ENCODE measurements around the gene MBP. TPM values are rescaled to one million over a fixed set of nuclear protein-coding genes. Genes with fewer than 3 reads are reported as not detected.
A peak's percentile ranks its signal among the peaks of the same experiment; 100 is the strongest.

MBP gene
- total and polyA plus RNA-seq, 5 donors from 2014 or later = 134 to 172 (median 143) TPM

- Mint-ChIP-seq H3K27me3 (no peaks in the 10 kb centered on the region), H3K36me3 (peaks cover 38% of the 10 kb centered on the region), H3K27ac (no peak overlapping the region), H3K9me3 (peaks cover 0 to 2% (median 0%) of the 10 kb centered on the region in 7 donors), H3K4me3 (no peak overlapping the region), H3K4me1 (peaks cover 45 to 77% (median 59%) of the 10 kb centered on the region in 4 donors)
- DNase-seq = no peak
- no peak overlapping the region for H3K4me3 ChIP-seq (ENCODE audit: low read depth, low read length)
- peaks cover 36% of the 10 kb centered on the region for H3K36me3 ChIP-seq (ENCODE audit: control insufficient read depth, insufficient read depth, low read length)
- H3K9me3 ChIP-seq (ENCODE audit: control insufficient read depth in 2 of 2, low read length in 2 of 2) = no peaks in the 10 kb centered on the region
- ATAC-seq (ENCODE audit: low read depth in 2 of 2) = no peak
- no peaks in the 10 kb centered on the region for H3K27me3 ChIP-seq (ENCODE audit: control insufficient read depth, insufficient read depth, low read length)
- no peak overlapping the region for H3K27ac ChIP-seq (ENCODE audit: insufficient read depth, low read length, poor library complexity, severe bottlenecking)
- peaks cover 19% of the 10 kb centered on the region for H3K4me1 ChIP-seq (ENCODE audit: control insufficient read depth, insufficient read depth, low read length, poor library complexity, severe bottlenecking)
Observed at GRCh38 chr18:77087393-77088141, 45.0 kb downstream of the MBP start.

DNA sequence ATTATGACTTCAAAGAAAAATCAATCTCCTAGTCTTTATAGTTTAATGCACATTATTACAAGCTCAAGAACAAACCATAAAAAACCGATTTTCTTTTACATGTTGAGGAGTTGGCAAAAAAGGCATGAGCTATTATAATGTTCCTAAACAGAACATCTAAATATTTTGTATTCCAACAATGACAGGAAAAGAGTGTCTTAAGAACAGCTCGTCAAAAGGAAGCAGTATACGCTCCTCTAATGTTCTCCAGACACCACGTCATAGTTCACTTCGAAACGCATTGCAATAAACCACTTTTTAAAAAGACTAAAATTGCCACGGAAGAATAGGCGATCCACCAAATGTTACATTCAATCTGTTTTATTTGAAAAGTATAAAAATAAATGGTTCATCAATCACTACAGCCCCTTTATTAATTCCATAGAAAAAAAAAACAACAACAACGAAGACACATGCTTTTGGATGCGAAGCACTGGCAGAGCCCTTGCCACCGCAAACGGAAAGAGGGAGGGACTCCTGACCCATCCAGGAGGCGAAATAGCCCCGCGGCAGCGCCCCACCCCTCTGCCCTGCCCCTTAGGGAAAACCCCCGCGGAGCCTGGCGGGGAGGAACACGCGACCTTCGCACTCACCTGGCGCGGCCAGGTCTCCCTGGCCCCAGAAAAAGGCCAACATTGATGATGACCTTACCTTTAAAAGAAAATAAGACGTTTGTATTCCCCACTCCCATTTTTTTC lies 45.8 kb downstream of the MBP start:
- H3K4me3 Mint-ChIP-seq = no peak overlapping the region
- DNase-seq (no peak), ATAC-seq (ENCODE audit: low read depth in 2 of 2) (no peak)
- H3K27ac Mint-ChIP-seq = peak overlapping the region in 2 of 3 donors; percentile 0 to 11
- H3K36me3 Mint-ChIP-seq = peaks cover 42% of the 10 kb centered on the region
- Histone ChIP-seq H3K4me3 (ENCODE audit: low read depth, low read length) (no peak overlapping the region), H3K27ac (ENCODE audit: insufficient read depth, low read length, poor library complexity, severe bottlenecking) (no peak overlapping the region), H3K4me1 (ENCODE audit: control insufficient read depth, insufficient read depth, low read length, poor library complexity, severe bottlenecking) (peaks cover 24% of the 10 kb centered on the region), H3K36me3 (ENCODE audit: control insufficient read depth, insufficient read depth, low read length) (peaks cover 36% of the 10 kb centered on the region), H3K27me3 (ENCODE audit: control insufficient read depth, insufficient read depth, low read length) (no peaks in the 10 kb centered on the region), H3K9me3 (ENCODE audit: control insufficient read depth in 2 of 2, low read length in 2 of 2) (no peaks in the 10 kb centered on the region)
- H3K4me1 Mint-ChIP-seq = peaks cover 49 to 77% (median 57%) of the 10 kb centered on the region in 4 donors
- H3K27me3 Mint-ChIP-seq = no peaks in the 10 kb centered on the region
- peaks cover 0 to 3% (median 0%) of the 10 kb centered on the region in 7 donors for H3K9me3 Mint-ChIP-seq

- H3K27me3 ChIP-seq (ENCODE audit: control insufficient read depth, insufficient read depth, low read length) = no peaks in the 10 kb centered on the region
- no peaks in the 10 kb centered on the region for H3K27me3 Mint-ChIP-seq
- peaks cover 49 to 78% (median 62%) of the 10 kb centered on the region in 4 donors for H3K4me1 Mint-ChIP-seq
- H3K9me3 ChIP-seq (ENCODE audit: control insufficient read depth in 2 of 2, low read length in 2 of 2) = no peaks in the 10 kb centered on the region
- H3K36me3 Mint-ChIP-seq = peaks cover 41% of the 10 kb centered on the region
- H3K27ac ChIP-seq (ENCODE audit: insufficient read depth, low read length, poor library complexity, severe bottlenecking) = no peak overlapping the region
- H3K4me3 Mint-ChIP-seq = no peak overlapping the region
- H3K4me3 ChIP-seq (ENCODE audit: low read depth, low read length) = no peak overlapping the region
- ATAC-seq (ENCODE audit: low read depth in 2 of 2) (no peak), DNase-seq (no peak)
- peak overlapping the region in 2 of 3 donors; percentile 0 to 70 for H3K27ac Mint-ChIP-seq
- H3K36me3 ChIP-seq (ENCODE audit: control insufficient read depth, insufficient read depth, low read length) = peaks cover 36% of the 10 kb centered on the region
- peaks cover 29% of the 10 kb centered on the region for H3K4me1 ChIP-seq (ENCODE audit: control insufficient read depth, insufficient read depth, low read length, poor library complexity, severe bottlenecking)
- H3K9me3 Mint-ChIP-seq = peaks cover 0 to 3% (median 0%) of the 10 kb centered on the region in 7 donors
Observed at GRCh38 chr18:77086034-77086433, 46.5 kb downstream of the MBP start.

DNA sequence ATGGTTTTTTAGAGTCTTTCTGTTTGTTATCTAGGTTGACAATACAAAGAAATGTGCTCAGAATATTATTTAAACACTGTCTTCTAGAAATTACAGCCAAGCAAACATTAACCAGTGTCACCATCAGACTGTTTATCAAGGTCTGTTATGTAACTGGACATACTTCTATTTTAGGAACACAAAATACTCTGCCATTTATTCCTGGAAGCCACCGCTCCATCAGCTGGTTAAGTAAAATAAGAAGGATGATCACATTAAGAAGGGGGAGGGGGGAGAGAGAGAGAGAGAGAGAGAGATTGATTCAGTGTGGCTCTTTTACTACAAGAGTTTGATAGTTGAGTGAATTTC lies 47.9 kb downstream of the MBP start:
- Histone ChIP-seq H3K36me3 (ENCODE audit: control insufficient read depth, insufficient read depth, low read length) (peaks cover 25% of the 10 kb centered on the region), H3K27me3 (ENCODE audit: control insufficient read depth, insufficient read depth, low read length) (no peaks in the 10 kb centered on the region), H3K9me3 (ENCODE audit: control insufficient read depth in 2 of 2, low read length in 2 of 2) (no peaks in the 10 kb centered on the region), H3K4me1 (ENCODE audit: control insufficient read depth, insufficient read depth, low read length, poor library complexity, severe bottlenecking) (peaks cover 29% of the 10 kb centered on the region), H3K4me3 (ENCODE audit: low read depth, low read length) (no peak overlapping the region), H3K27ac (ENCODE audit: insufficient read depth, low read length, poor library complexity, severe bottlenecking) (no peak overlapping the region)
- peaks cover 50 to 78% (median 60%) of the 10 kb centered on the region in 4 donors for H3K4me1 Mint-ChIP-seq
- peaks cover 35% of the 10 kb centered on the region for H3K36me3 Mint-ChIP-seq
- H3K27me3 Mint-ChIP-seq = no peaks in the 10 kb centered on the region
- ATAC-seq (ENCODE audit: low read depth in 2 of 2) = no peak
- H3K4me3 Mint-ChIP-seq = peak overlapping the region in 2 of 4 donors; percentile 35 to 38
- no peak for DNase-seq
- peaks cover 0 to 3% (median 0%) of the 10 kb centered on the region in 7 donors for H3K9me3 Mint-ChIP-seq
- H3K27ac Mint-ChIP-seq = peak overlapping the region in 2 of 3 donors; percentile 0 to 95

DNA sequence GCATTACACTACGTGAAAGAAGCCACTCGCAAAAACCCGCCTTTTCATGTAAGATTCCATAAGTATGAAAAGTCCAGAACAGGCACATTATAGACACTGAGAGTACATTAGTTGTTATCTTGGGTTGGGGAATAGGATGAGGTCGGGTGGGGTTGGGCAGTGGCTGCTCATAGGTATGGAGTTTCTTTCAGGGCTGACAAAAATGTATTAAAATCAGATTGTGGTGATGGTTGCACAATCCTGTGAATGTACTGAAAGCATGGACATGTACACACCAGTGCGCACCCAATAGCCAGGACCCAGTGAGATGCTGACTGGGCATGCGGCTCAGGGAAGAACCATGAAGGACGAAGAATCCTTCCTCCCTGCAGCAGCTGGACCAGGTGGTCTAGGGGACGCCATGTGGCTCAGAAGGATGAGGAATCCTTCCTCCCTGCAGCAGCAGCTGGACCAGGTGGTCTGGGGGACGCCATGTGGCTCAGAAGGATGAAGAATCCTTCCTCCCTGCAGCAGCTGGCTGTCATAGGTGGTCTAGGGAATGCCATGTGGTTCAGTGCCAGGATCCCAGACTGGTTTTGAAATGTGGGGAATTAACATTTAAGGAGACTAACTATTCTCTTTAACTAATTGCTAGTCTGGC lies 50.1 kb downstream of the MBP start:
- H3K4me1 ChIP-seq (ENCODE audit: control insufficient read depth, insufficient read depth, low read length, poor library complexity, severe bottlenecking) = peaks cover 32% of the 10 kb centered on the region
- ATAC-seq (ENCODE audit: low read depth in 2 of 2) (no peak), DNase-seq (no peak)
- no peak overlapping the region for H3K27ac ChIP-seq (ENCODE audit: insufficient read depth, low read length, poor library complexity, severe bottlenecking)
- H3K36me3 ChIP-seq (ENCODE audit: control insufficient read depth, insufficient read depth, low read length) = peaks cover 17% of the 10 kb centered on the region
- no peaks in the 10 kb centered on the region for H3K27me3 Mint-ChIP-seq
- H3K4me1 Mint-ChIP-seq = peaks cover 53 to 87% (median 65%) of the 10 kb centered on the region in 4 donors
- H3K36me3 Mint-ChIP-seq = peaks cover 33% of the 10 kb centered on the region
- peaks cover 0 to 3% (median 0%) of the 10 kb centered on the region in 7 donors for H3K9me3 Mint-ChIP-seq
- H3K4me3 ChIP-seq (ENCODE audit: low read depth, low read length) = no peak overlapping the region
- peak overlapping the region in 1 of 3 donors; percentile 52 for H3K27ac Mint-ChIP-seq
- H3K27me3 ChIP-seq (ENCODE audit: control insufficient read depth, insufficient read depth, low read length) = no peaks in the 10 kb centered on the region
- H3K4me3 Mint-ChIP-seq = peak overlapping the region in 1 of 4 donors; percentile 61
- H3K9me3 ChIP-seq (ENCODE audit: control insufficient read depth in 2 of 2, low read length in 2 of 2) = no peaks in the 10 kb centered on the region

DNA sequence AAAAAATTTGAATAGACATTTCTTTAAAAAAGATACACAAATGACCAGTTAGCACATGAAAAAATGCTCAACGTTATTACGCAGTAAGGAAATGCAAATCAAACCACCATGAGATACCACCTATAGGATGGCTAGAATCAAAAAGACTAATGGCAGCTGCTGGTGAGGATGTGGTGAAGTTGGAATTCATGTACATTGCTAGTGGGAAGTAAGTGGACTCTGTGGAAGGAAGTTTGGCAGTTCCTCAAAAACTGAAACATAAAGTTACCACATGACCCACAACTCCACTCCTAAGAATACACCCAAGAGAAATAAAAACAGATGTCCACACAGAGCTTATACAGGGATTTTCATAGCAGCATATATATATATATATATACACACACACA lies 51.2 kb downstream of the MBP start:
- H3K4me1 Mint-ChIP-seq = peaks cover 53 to 87% (median 65%) of the 10 kb centered on the region in 4 donors
- Histone ChIP-seq H3K9me3 (ENCODE audit: control insufficient read depth in 2 of 2, low read length in 2 of 2) (no peaks in the 10 kb centered on the region), H3K4me1 (ENCODE audit: control insufficient read depth, insufficient read depth, low read length, poor library complexity, severe bottlenecking) (peaks cover 32% of the 10 kb centered on the region), H3K27ac (ENCODE audit: insufficient read depth, low read length, poor library complexity, severe bottlenecking) (no peak overlapping the region), H3K36me3 (ENCODE audit: control insufficient read depth, insufficient read depth, low read length) (peaks cover 15% of the 10 kb centered on the region), H3K4me3 (ENCODE audit: low read depth, low read length) (no peak overlapping the region), H3K27me3 (ENCODE audit: control insufficient read depth, insufficient read depth, low read length) (no peaks in the 10 kb centered on the region)
- peaks cover 31% of the 10 kb centered on the region for H3K36me3 Mint-ChIP-seq
- DNase-seq = no peak
- no peak for ATAC-seq (ENCODE audit: low read depth in 2 of 2)
- H3K27ac Mint-ChIP-seq = peak overlapping the region in 2 of 3 donors; percentile 42 to 80
- H3K9me3 Mint-ChIP-seq = peaks cover 0 to 3% (median 0%) of the 10 kb centered on the region in 7 donors
- H3K4me3 Mint-ChIP-seq = peak overlapping the region in 1 of 4 donors; percentile 52
- no peaks in the 10 kb centered on the region for H3K27me3 Mint-ChIP-seq

DNA sequence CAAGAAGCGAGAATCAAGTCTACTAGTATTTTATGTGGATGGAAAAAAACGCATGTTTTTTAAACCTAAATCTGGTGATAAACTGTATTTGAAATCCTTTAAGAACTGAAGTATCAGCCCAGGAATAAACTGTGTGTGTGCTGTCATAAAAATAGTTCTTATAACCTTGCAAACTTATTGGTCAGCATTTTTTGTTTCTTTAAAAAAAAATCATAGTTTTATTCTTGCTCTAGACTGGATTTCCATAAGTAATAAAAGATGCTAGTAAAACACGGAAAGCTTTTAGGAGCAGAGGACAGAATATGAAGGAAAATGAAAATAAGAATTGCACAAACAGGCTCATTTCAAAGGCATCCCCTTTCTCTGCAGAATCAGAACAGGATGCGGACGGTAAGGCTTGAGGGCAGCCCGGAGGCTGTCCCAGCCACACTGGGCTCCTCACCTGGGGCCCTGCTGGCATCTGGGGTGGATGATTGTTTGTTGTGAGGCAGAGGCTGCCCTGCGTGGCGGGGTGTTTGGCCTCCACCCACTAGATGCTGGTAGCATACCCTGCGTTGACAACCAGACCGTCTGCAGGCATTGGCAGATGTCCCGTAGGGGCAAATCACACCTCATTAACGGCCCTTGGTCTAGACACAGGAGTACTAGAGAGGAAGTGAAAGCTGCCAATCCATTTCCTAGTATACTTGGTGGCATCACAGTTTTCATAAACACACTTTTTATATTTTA lies 52.5 kb downstream of the MBP start:
- ATAC-seq (ENCODE audit: low read depth in 2 of 2) = peak; percentile 56 to 59
- Mint-ChIP-seq H3K36me3 (peaks cover 24% of the 10 kb centered on the region), H3K4me1 (peaks cover 46 to 87% (median 62%) of the 10 kb centered on the region in 4 donors), H3K9me3 (peaks cover 0 to 3% (median 0%) of the 10 kb centered on the region in 7 donors), H3K27me3 (no peaks in the 10 kb centered on the region), H3K27ac (peak overlapping the region; percentile 49 to 82 (median 55)), H3K4me3 (peak overlapping the region in 2 of 4 donors; percentile 24 to 46)
- peaks cover 19% of the 10 kb centered on the region for H3K36me3 ChIP-seq (ENCODE audit: control insufficient read depth, insufficient read depth, low read length)
- peak overlapping the region; percentile 58 for H3K27ac ChIP-seq (ENCODE audit: insufficient read depth, low read length, poor library complexity, severe bottlenecking)
- no peak for DNase-seq
- H3K4me3 ChIP-seq (ENCODE audit: low read depth, low read length) = peak overlapping the region; percentile 32
- no peaks in the 10 kb centered on the region for H3K9me3 ChIP-seq (ENCODE audit: control insufficient read depth in 2 of 2, low read length in 2 of 2)
- peaks cover 31% of the 10 kb centered on the region for H3K4me1 ChIP-seq (ENCODE audit: control insufficient read depth, insufficient read depth, low read length, poor library complexity, severe bottlenecking)
- no peaks in the 10 kb centered on the region for H3K27me3 ChIP-seq (ENCODE audit: control insufficient read depth, insufficient read depth, low read length)

Data from CD4-positive, CD25-positive, alpha-beta regulatory T cell (primary cell).